OCI-LY1 (cell line): ENCODE measurements around the gene TXNDC2.

ENCODE experiments used
- CTCF ChIP-seq: fragments of 200-600 bp; sonication (generic), shearing (Covaris generic); IDR thresholded peaks from 2 replicates; pipeline ENCODE4 v1.5.1; 2017; ENCODE audit warnings: mild to moderate bottlenecking, antibody characterized with exemption, low read length, moderate library complexity, mixed read lengths
- EZH2 ChIP-seq: fragments of 200-600 bp; sonication (generic), shearing (Covaris generic); IDR thresholded peaks from 2 replicates; pipeline ENCODE4 v1.8.0; 2017; ENCODE audit warnings: borderline replicate concordance, mixed run types, mild to moderate bottlenecking, antibody characterized with exemption, low read length, moderate library complexity, mixed read lengths

- no peak for TF ChIP-seq CTCF
- TF ChIP-seq EZH2 = no peak
Measured at GRCh38 chr18:9901377-9901776, 15.6 kb downstream of the TXNDC2 start.
